Astrocyte (in vitro differentiated cells and primary cell): ENCODE results near the gene IL20. TPM values are rescaled to one million over a fixed set of nuclear protein-coding genes. Genes with fewer than 3 reads are reported as not detected.

Experiments
- DNase-seq: peaks from one replicate; pipeline ENCODE4 v3.0.0-alpha.2; 2010; ENCODE audit warnings: low read depth
- FAIRE-seq: peaks from 2 replicates; lab custom pipeline; 2011; peaks lifted over from hg19 to GRCh38; lab: Jason Lieb, UNC
- H2AFZ ChIP-seq: 2 replicates; pipeline ENCODE4 v1.6.0; 2012; ENCODE audit warnings: low read depth, low read length, inconsistent platforms
- H3K27ac ChIP-seq: 2 replicates; pipeline ENCODE4 v1.5.1; 2011; ENCODE audit warnings: low read depth, low read length, inconsistent platforms
- H3K27me3 ChIP-seq: 2 replicates; pipeline ENCODE4 v1.6.0; 2011; ENCODE audit warnings: low read length, inconsistent platforms; ENCODE audit not compliant: insufficient read depth
- H3K36me3 ChIP-seq: 2 replicates; pipeline ENCODE4 v1.5.1; 2011; ENCODE audit warnings: low read length, inconsistent platforms; ENCODE audit not compliant: insufficient read depth
- H3K4me1 ChIP-seq: 2 replicates; pipeline ENCODE4 v1.5.1; 2011; ENCODE audit warnings: low read length, inconsistent platforms; ENCODE audit not compliant: insufficient read depth
- H3K4me2 ChIP-seq: 2 replicates; pipeline ENCODE4 v1.6.0; 2012; ENCODE audit warnings: low read length, inconsistent platforms
- H3K4me3 ChIP-seq: 2 replicates; pipeline ENCODE4 v1.5.1; 2011; ENCODE audit warnings: low read depth, mild to moderate bottlenecking, low read length, inconsistent platforms; ENCODE audit not compliant: insufficient read depth
- H3K79me2 ChIP-seq: 2 replicates; pipeline ENCODE4 v1.6.0; 2012; ENCODE audit warnings: mild to moderate bottlenecking, low read length, inconsistent platforms; ENCODE audit not compliant: insufficient read depth
- H3K9ac ChIP-seq: 2 replicates; pipeline ENCODE4 v1.6.0; 2012; ENCODE audit warnings: mild to moderate bottlenecking, low read length, inconsistent platforms
- H3K9me3 ChIP-seq: 2 replicates; pipeline ENCODE4 v1.5.1; 2012; ENCODE audit warnings: low read depth, mild to moderate bottlenecking, low read length, inconsistent platforms; ENCODE audit not compliant: insufficient read depth
- H4K20me1 ChIP-seq: 2 replicates; pipeline ENCODE4 v1.6.0; 2012; ENCODE audit warnings: low read length, inconsistent platforms; ENCODE audit not compliant: insufficient read depth
- H3K27ac Mint-ChIP-seq: one replicate; pipeline ENCODE4 v1.8.0; 2021; ENCODE audit warnings: mild to moderate bottlenecking, mixed read lengths; ENCODE audit not compliant: unreplicated experiment
- H3K27me3 Mint-ChIP-seq: one replicate; pipeline ENCODE4 v1.8.0; 2021; ENCODE audit warnings: low read depth, mixed read lengths; ENCODE audit not compliant: unreplicated experiment
- H3K36me3 Mint-ChIP-seq: one replicate; pipeline ENCODE4 v1.8.0; 2021; ENCODE audit warnings: low read depth, mixed read lengths; ENCODE audit not compliant: unreplicated experiment
- H3K4me1 Mint-ChIP-seq: one replicate; pipeline ENCODE4 v1.8.0; 2021; ENCODE audit warnings: low read depth, mixed read lengths; ENCODE audit not compliant: unreplicated experiment
- H3K4me3 Mint-ChIP-seq: one replicate; pipeline ENCODE4 v1.8.0; 2021; ENCODE audit warnings: mild to moderate bottlenecking, moderate library complexity, mixed read lengths; ENCODE audit not compliant: unreplicated experiment
- H3K9me3 Mint-ChIP-seq: one replicate; pipeline ENCODE4 v1.8.0; 2021; ENCODE audit warnings: mild to moderate bottlenecking, mixed read lengths; ENCODE audit not compliant: unreplicated experiment
- EZH2 ChIP-seq: IDR thresholded peaks from 2 replicates; pipeline ENCODE4 v1.6.1; 2012; ENCODE audit warnings: mild to moderate bottlenecking, low read length, inconsistent platforms; ENCODE audit not compliant: insufficient read depth
- total RNA-seq: library from RNA; stranded (reverse); gene quantifications from 2 replicates; pipeline ENCODE4 v1.2.1, GENCODE V29; 2021
- TF ChIP-seq, protein P1 (sequence below): IDR thresholded peaks from 2 replicates; pipeline ENCODE4 v1.5.1; 2011; ENCODE audit warnings: low read depth, mild to moderate bottlenecking, inconsistent platforms, low read length, moderate library complexity; ENCODE audit not compliant: insufficient read depth

The IL20 gene
- total RNA-seq, 1 donor from 2014 or later: not detected

DNA sequence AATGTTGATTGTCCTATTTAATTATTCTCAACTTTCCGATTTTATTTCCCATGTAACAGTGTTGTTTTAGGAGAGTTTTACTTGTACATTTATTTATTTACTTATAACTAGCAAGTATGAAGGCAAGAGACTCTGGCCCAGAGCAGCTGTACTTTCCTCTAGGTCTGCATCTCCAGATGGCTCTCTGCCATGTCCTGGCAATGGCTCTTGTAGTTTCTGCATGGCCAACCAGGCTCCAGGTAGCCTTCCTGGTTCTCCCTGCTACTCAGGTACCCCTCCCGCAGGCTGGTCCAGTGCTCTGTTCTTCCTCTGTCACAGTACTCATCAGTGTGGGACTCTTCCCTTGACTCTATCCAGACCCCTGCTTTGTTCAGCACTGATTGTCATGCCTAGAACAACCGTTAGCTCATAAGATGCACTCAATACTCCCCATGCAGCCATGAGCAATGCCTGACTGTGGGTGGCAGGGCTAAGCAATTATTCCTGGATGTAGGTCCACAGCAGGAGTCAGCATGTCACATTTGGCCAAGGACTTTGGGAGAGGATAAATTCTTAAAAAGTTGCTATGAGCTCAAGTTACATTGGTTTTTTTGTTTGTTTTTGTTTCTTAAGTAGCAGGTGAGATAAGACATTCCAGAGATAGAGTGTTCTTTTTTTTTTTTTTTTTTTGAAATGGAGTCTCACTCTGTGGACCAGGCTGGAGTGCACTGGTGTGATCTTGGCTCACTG lies 10.9 kb upstream of the IL20 start:
- H3K9me3 ChIP-seq: no peaks in the 10 kb centered on the region
- Mint-ChIP-seq H3K4me3 (no peak overlapping the region), H3K9me3 (peaks cover 11% of the 10 kb centered on the region), H3K27me3 (peaks cover 17% of the 10 kb centered on the region), H3K4me1 (no peaks in the 10 kb centered on the region), H3K36me3 (no peaks in the 10 kb centered on the region), H3K27ac (no peak overlapping the region)
- no peaks in the 10 kb centered on the region for H4K20me1 ChIP-seq
- no peak overlapping the region for H3K9ac ChIP-seq
- H3K4me2 ChIP-seq: no peak overlapping the region
- no peak for TF ChIP-seq EZH2
- TF ChIP-seq, protein P1, sequence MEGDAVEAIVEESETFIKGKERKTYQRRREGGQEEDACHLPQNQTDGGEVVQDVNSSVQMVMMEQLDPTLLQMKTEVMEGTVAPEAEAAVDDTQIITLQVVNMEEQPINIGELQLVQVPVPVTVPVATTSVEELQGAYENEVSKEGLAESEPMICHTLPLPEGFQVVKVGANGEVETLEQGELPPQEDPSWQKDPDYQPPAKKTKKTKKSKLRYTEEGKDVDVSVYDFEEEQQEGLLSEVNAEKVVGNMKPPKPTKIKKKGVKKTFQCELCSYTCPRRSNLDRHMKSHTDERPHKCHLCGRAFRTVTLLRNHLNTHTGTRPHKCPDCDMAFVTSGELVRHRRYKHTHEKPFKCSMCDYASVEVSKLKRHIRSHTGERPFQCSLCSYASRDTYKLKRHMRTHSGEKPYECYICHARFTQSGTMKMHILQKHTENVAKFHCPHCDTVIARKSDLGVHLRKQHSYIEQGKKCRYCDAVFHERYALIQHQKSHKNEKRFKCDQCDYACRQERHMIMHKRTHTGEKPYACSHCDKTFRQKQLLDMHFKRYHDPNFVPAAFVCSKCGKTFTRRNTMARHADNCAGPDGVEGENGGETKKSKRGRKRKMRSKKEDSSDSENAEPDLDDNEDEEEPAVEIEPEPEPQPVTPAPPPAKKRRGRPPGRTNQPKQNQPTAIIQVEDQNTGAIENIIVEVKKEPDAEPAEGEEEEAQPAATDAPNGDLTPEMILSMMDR: no peak
- H3K27ac ChIP-seq: no peak overlapping the region
- H3K4me1 ChIP-seq: no peaks in the 10 kb centered on the region
- H3K36me3 ChIP-seq: no peaks in the 10 kb centered on the region
- no peak overlapping the region for H3K4me3 ChIP-seq
- H3K27me3 ChIP-seq: peaks cover 15% of the 10 kb centered on the region
- FAIRE-seq: no peak
- peak; percentile 39 for DNase-seq
- H2AFZ ChIP-seq: no peak overlapping the region
- H3K79me2 ChIP-seq: no peaks in the 10 kb centered on the region

DNA sequence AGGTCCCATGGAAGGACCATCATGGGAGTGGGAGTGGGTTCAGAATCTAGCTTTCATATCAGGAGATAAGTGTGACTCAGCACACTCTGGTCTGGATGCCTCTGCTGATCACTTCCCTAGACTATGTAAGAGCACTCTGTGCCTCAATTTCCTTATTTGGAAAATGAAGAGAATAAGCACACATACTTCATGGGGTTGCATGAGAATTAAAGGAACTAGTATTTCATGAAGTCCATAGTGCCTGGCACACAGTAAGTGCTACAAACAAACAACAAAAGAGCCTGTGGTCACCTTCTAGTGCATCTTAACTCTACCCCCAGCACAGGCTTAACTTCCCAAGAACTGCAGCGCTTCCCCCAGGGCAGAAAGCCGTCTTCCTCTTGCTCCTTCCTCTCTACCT lies 9.6 kb upstream of the IL20 start:
- Mint-ChIP-seq H3K27me3 (peaks cover 26% of the 10 kb centered on the region), H3K4me3 (no peak overlapping the region), H3K27ac (no peak overlapping the region), H3K4me1 (no peaks in the 10 kb centered on the region), H3K36me3 (no peaks in the 10 kb centered on the region), H3K9me3 (peaks cover 11% of the 10 kb centered on the region)
- H3K79me2 ChIP-seq: no peaks in the 10 kb centered on the region
- H3K4me2 ChIP-seq: no peak overlapping the region
- peaks cover 18% of the 10 kb centered on the region for H3K27me3 ChIP-seq
- H3K9me3 ChIP-seq: no peaks in the 10 kb centered on the region
- H4K20me1 ChIP-seq: no peaks in the 10 kb centered on the region
- TF ChIP-seq, protein P1: no peak
- no peak for TF ChIP-seq EZH2
- no peaks in the 10 kb centered on the region for H3K4me1 ChIP-seq
- no peak overlapping the region for H3K27ac ChIP-seq
- H2AFZ ChIP-seq: no peak overlapping the region
- DNase-seq (no peak), FAIRE-seq (no peak)
- no peak overlapping the region for H3K9ac ChIP-seq
- H3K4me3 ChIP-seq: no peak overlapping the region
- no peaks in the 10 kb centered on the region for H3K36me3 ChIP-seq
